ENCODE results near the gene SNAI1. TPM values are rescaled to one million over a fixed set of nuclear protein-coding genes. Genes with fewer than 3 reads are reported as not detected.
"Not testable (repeated sequence)": the region's sequence is repeated elsewhere in the genome, so short reads cannot be mapped to it uniquely, and the experiment has no call there.

The SNAI1 gene
- total RNA-seq, 1 donor: 1.3 TPM

GRCh38 chr20:49993301-49993751, 10.5 kb downstream of the SNAI1 start:
- no peak for DNase-seq (ENCODE audit: low read depth)
- no peak for TF ChIP-seq CTCF (IDR thresholded peaks at IDR 0.05; ENCODE audit: insufficient read depth, low read depth, low read length)
- H3K4me3 ChIP-seq (ENCODE audit: low read depth, low read length): no peak overlapping the region

- TF ChIP-seq CTCF (IDR thresholded peaks at IDR 0.05; ENCODE audit: insufficient read depth, low read depth, low read length): no peak
- DNase-seq (ENCODE audit: low read depth): no peak
Observed at GRCh38 chr20:49995586-49995985, 12.8 kb downstream of the SNAI1 start.

GRCh38 chr20:49998478-49999188, 15.9 kb downstream of the SNAI1 start:
- not testable (repeated sequence) for H3K4me3 ChIP-seq (ENCODE audit: low read depth, low read length); DNase-seq (ENCODE audit: low read depth)

More at GRCh38 chr20:49995586-49995985, 12.8 kb downstream of the SNAI1 start:
- no peak overlapping the region for H3K4me3 ChIP-seq (ENCODE audit: low read depth, low read length)

- DNase-seq (ENCODE audit: low read depth): no peak
- no peak for TF ChIP-seq CTCF (IDR thresholded peaks at IDR 0.05; ENCODE audit: insufficient read depth, low read depth, low read length)
- no peak overlapping the region for H3K4me3 ChIP-seq (ENCODE audit: low read depth, low read length)
Observed at GRCh38 chr20:49999329-49999728, 16.5 kb downstream of the SNAI1 start.

GRCh38 chr20:50000548-50001222, 17.9 kb downstream of the SNAI1 start:
- not testable (repeated sequence) for H3K4me3 ChIP-seq (ENCODE audit: low read depth, low read length); DNase-seq (ENCODE audit: low read depth)

- TF ChIP-seq CTCF (IDR thresholded peaks at IDR 0.05; ENCODE audit: insufficient read depth, low read depth, low read length): no peak
- no peak for DNase-seq (ENCODE audit: low read depth)
- H3K4me3 ChIP-seq (ENCODE audit: low read depth, low read length): no peak overlapping the region
Observed at GRCh38 chr20:50001784-50002311, 19.1 kb downstream of the SNAI1 start.

GRCh38 chr20:50003253-50003656, 20.5 kb downstream of the SNAI1 start:
- no peak for TF ChIP-seq CTCF (IDR thresholded peaks at IDR 0.05; ENCODE audit: insufficient read depth, low read depth, low read length)
- H3K4me3 ChIP-seq (ENCODE audit: low read depth, low read length): no peak overlapping the region
- peak; percentile 96 for DNase-seq (ENCODE audit: low read depth)
